Activated T-cell treated with anti-CD3 and anti-CD28 coated beads for 24 hours (primary cell): ENCODE data around the gene UAP1.
"Not testable (repeated sequence)": the region's sequence is repeated elsewhere in the genome, so short reads cannot be mapped to it uniquely, and the experiment has no call there.

Experiments used
- DNase-seq: peaks from one replicate; pipeline ENCODE4 v3.0.0-alpha.2; 2020; ENCODE audit warnings: low read depth

The UAP1 gene

DNA sequence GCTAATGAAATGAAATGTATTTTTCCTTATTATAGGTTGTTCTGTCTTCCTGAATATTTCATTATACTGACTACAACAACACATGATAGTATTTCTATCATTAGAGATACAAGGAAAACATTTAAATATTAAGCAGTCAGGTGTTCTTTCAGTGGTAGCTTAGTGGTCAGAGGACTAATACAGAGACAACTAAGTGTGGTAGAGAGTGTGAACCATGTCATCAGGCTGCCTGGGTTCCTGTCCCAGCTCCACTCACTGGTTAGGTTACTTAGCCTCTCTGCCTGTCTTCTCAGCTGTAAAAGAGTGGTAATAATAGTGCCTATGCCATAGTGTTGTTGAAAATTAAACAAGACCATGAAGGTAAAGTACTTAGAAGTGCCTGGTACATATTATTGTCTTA is 3.9 kb downstream of the UAP1 start:
- no peak for DNase-seq

DNA sequence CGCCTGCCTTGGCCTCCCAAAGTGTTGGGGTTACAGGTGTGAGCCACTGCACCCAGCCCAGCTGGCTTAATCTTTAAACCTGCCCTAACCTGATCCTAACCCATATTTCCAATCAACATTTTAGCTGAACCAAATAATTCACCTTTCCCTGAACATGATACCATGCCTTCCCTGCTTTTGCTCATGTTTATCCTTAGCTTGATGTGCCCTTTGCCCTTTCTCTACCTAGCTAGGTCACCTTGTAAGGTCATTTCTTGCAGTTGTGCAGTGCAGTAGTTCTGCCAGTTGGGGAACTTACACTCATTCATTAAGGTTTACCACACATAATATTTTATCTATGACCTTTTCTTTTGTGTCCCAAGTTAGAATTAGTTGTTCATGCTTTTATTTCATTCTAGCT is 5.3 kb downstream of the UAP1 start:
- DNase-seq = no peak

DNA sequence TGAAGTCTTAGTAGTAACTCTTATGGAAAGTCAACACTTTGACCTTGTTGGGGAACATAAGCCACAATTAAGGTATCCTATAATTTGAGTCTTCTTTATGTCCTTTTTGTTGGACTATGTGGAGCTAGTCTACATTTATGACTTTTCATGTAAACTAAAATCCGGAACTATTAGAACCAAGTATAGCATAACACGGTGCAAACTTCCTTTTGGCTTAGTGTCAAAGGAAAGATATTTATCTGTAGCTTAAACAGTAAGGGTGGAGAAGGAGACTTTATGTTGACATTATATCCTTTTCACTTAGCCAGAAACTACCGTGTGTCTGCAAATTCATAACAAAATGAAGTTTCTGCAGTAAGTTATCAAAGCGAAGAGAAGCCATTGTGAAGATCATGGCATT is 7.3 kb downstream of the UAP1 start:
- no peak for DNase-seq

DNA sequence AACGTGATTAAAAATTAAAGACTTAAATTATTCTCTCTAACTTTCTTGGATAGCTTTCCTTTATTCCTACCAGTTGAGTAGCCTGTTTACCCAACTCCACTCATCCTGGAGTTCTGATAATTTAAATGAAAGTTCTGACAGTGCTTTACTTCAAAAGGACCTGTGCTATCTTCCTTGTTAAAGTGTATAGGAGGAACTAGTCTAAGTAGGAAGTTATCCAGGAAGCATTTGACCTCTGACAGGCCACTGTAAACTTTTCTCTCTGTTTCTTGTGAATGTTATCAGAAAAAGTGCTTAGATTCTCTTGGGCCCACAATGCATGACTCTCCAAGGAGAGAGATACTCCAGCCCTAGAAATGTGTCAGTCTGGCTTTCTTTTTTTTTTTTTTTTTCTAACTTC is 9.2 kb downstream of the UAP1 start:
- no peak for DNase-seq

DNA sequence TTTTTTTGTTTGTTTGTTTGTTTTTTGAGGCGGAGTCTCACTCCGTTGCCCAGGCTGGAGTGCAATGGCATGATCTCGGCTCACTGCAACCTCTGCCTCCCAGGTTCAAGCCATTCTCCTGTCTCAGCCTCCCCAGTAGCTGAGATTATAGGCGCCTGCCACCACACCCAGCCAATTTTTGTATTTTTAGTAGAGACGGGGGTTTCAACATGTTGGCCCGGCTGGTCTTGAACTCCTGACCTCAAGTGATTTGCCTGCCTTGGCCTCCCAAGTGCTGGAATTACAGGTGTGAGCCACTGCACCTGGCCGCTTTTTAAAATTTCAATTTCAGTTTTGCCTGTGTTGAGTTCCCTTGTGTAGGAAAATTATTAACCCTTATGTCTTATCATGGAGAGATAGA is 9.6 kb downstream of the UAP1 start:
- DNase-seq = not testable (repeated sequence)

DNA sequence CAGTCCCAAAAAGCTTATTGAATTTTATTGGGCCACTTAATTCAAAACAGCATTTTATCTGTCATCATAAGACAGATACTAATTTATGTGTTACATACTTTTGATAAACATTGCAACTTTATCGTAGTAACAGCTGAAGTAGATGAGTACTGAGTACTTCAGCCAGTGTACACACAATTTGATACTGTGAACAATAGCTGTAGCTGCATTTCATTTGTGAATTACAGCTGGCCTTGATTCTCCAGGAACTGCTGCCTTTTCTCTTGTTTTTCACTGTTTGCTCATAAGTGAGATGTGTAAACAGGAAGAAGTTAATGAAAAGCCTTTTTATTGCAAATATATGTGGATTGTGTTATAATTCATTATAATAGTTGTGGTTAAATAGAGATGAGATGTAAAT is 10.2 kb downstream of the UAP1 start:
- DNase-seq = no peak

DNA sequence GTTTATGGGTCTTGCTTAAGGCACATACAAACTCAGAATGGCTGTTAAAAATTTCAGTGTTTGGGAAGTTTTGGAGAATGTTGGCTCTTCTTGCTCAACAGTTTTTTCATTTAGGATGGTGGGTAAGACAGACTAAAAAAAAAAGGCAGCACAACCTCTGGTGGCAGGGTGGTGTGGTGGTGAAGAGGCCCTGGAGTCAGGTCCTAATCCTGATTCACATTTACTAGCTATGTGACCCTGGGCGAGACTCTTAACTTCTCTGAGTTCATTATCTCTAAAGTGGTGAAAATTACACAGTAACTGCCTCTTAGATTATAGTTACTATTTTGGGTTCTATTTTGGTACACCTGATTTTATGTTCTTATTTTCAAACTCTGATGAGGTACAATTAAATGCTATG is 11.6 kb downstream of the UAP1 start:
- DNase-seq = no peak

DNA sequence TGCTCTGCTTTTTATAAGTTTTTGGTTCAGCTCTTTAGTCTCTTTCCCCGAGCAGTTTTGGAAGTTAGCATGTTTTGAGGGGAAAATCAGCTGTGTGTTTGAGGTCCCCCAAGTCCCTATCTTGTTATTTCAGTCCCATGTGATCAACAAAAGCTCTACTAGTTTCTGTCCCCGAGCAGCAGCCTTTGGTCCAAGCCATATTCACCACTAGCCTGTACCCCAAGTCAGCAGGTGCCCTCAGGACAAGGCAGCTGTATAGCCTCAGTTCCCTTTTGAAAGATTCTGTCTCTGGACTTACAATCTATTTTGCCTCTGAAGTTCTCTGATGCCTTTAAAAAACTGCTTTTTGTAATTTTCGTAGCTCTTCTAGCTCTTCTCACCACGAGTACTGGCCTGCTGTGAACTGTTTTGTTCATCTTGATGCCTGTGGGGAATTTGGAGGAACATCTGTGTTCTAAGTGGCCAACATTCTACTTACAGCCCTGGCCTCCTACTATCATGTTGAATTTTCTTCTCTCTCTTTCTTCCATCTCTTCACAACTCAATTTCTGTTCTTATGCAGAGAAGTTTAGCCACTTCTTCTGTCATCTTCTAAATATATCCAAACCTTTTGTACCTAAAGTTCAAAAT is 16.7 kb downstream of the UAP1 start:
- no peak for DNase-seq

DNA sequence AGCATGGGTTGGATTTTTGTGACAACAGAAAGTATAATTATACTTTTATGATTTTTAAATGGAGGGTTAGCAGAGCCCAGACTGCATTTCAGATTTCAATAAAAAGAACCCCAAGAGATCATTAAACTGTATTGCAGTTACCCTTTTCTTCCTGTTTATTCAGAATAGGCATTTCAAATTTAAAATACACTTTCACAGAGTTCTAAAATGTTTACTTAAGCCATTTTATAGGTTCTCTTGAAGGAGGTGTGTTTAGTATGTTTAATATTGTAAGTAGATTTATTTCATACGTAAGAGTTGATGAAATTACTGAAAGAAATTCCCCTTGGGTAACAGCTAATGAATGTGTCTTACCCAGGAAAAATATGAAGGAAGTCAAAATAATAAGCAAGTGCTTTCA is 17.4 kb downstream of the UAP1 start:
- no peak for DNase-seq

DNA sequence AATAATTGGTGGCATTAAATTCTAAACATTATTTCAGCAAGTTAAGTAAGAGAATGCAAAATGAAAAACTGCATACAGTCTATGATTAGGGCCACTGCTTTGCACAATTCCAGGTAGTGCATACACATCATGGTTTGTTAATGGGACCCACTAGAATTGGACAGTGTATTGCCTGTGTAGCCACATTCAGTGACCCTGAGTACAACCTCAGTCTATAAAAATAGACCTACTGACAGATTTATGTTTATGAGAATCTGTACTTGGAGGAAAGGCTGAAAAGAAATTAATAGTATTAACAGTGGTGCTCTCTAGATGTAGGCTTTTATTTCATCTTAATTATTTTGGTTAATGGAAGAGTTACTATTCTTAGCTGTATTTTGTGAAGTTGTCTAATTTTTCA is 18.8 kb downstream of the UAP1 start:
- DNase-seq = no peak

DNA sequence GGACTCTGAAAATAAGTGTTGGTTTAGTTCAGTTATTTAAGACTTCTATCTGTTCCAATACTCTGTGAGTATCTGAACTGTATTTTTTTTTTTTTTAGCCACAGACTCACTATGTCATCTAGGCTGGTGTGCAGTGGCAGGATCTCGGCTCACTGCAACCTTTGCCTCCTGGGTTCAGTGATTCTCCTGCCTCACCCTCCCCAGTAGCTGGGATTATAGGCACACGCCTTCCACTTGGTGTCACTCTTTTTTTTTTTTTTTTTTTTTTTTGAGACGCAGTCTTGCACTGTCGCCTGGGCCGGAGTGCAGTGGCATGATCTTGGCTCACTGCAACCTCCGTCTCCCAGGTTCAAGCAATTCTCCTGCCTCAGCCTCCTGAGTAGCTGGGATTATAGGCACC is 21.4 kb downstream of the UAP1 start:
- not testable (repeated sequence) for DNase-seq

DNA sequence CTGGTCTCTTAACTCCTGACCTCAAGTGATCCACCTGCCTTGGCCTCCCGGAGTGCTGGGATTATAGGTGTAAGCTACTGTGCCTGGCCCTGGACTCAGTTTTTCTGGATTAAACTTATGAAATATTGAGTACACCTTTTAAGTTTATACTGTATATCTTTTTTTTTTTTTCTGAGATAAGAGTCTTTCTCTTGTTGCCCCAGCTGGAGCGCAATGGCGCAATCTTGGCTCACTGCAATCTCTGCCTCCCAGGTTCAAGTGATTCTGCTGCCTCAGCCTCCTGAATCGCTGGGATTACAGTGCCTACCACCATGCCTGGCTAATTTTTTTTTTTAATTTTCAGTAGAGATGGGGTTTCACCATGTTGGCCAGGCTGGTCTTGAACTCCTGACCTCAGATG is 23.6 kb downstream of the UAP1 start:
- not testable (repeated sequence) for DNase-seq

DNA sequence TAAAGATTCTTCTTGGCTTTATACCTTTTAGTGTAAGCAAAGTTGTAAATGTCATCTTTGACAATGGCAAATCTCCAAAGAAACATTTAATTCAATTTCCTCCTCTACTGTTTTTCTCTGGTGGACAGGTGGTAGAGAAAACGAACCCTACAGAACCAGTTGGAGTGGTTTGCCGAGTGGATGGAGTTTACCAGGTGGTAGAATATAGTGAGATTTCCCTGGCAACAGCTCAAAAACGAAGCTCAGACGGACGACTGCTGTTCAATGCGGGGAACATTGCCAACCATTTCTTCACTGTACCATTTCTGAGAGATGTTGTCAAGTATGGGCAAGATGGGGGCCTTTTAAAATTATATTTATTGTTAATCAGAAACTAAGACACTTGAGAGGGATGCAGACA is 25.8 kb downstream of the UAP1 start:
- DNase-seq = no peak

DNA sequence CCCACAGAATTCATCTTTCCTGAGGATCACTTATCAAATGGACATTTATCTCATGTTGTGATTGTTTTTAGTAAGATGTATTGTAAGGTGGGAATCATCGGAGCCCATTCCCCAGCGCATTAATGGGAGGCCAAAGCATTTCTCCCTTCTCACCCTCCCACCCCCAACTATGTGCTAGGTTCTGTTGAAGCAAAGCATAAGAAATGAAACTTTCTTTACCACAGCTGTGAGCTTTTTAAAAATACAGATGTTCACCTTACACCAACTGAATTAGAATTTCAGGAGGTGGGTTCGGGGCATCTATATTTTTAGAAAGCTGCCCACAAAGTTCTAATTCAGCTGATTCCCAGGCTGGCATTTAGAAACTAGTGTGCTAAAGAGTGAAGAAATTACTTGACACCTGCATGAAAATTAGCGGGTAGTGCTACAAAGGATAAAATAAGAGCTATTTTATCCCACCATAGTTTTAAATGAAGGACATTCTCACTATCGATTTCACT is 26.3 kb downstream of the UAP1 start:
- DNase-seq = no peak

DNA sequence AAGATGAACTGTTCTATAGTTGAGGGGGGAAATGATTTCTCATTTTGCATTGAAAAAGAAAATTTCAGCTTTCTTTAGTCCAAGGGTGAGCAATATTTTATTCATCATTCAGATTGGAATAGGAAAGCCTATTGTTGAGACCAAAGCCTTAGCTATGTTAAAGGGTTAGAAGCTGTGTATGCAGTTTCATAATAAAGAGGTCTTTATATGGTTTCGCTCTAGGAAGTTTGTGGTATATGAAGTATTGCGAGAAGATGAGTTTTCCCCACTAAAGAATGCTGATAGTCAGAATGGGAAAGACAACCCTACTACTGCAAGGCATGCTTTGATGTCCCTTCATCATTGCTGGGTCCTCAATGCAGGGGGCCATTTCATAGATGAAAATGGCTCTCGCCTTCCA is 28.6 kb downstream of the UAP1 start:
- DNase-seq = no peak

DNA sequence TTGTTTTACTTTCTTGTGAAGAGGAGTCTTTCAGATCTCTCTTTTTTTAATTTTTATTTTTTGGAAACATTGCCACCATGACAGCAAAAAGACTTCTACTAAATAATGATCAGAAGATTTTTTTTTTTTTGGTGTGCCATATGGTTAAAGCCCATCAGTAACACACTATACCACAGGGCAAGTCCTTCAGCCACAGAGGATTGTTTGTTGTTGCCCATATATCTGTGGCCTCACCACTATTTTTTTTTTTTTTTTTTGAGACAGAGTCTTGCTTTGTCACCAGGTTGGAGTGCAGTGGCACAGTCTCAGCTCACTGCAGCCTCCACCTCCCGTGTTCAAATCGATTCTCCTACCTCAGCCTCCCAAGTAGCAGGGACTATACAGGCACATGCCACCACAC is 29.2 kb downstream of the UAP1 start:
- DNase-seq = no peak

DNA sequence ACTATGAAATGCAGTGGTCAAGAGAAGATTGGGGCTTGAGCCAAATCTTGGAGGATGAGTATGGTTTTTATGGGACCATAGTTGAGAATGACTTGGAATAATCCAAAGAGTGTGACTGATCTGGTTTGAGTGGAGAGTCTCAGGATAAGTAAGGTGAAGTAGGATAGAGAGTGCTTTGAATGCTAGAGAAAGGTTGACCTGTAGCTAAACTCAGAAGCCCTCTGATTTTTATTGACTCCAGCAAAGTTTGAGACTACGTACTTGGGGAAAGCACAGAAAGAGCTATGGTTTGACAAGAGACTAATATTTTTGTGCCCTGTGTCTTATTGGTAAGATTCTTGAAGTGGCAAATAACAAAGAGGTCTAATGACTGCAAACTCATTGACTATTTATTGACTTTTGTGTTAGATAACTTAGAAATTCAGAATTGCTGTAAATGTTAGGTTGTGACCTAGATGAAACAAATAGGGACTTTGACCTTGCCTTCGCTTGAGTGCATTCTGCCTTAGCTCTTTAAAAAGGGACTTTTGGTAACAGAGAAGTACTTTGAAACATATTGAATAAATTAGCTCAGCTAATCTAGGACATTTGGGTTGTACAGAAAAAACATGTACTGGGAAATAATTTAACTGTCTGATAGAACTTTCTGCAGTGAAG is 35.1 kb downstream of the UAP1 start:
- no peak for DNase-seq

DNA sequence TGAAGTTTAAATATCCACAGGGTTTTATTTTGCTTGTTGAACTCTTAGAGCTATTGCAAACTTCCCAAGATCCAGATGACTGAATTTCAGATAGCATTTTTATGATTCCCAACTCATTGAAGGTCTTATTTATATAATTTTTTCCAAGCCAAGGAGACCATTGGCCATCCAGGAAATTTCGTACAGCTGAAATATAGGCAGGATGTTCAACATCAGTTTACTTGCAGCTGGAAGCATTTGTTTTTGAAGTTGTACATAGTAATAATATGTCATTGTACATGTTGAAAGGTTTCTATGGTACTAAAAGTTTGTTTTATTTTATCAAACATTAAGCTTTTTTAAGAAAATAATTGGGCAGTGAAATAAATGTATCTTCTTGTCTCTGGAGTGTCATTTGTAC is 37.9 kb downstream of the UAP1 start:
- no peak for DNase-seq

DNA sequence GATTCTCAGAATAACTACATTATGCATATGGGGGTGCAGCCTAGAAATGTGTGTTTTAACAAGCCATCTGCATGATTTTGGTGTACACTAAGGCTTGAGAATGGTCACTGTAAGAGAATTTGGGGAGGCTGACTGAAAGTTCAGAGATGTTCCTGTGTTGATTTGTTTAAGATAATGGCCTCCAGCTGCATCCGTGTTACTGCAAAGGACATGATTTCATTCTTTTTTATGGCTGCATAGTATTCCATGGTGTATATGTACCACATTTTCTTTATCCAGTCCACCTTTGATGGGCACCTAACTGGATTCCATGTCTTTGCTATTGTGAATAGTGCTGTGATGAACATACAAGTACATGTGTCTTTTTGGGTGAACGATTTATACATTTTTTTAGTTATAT is 41.6 kb downstream of the UAP1 start:
- not testable (repeated sequence) for DNase-seq

DNA sequence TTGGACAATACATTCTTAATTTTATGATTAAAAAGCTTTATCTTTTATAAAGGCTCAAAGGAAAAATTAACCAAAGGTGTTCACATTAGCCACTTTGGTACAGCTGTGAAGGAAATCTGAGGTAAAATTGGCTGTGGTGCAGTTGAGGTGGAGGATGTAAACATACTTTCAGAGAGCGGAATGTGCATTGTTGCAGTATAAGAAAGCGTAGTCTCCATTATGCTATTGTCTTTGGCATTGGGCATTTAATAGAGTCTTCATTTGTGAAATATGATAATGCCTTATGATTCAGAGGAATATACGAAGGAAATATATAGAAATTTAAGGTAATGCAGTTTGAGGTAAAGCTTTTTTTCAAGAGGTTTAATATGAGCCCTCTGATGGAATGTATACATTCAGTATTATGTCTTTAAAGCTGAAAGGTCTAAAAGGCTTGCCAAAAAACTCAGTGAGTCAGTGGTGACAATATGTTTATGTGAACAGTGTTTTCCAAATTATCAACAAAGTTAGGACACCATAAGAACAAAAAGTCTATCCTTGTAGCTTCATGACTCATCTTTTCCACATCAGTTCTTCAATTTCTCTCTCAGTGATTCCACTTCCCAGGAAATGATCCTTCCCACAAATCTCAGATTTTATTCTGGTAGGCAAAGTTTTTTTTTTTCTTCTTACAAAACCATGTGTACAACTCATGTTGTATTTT is 43.9 kb downstream of the UAP1 start:
- DNase-seq = no peak

DNA sequence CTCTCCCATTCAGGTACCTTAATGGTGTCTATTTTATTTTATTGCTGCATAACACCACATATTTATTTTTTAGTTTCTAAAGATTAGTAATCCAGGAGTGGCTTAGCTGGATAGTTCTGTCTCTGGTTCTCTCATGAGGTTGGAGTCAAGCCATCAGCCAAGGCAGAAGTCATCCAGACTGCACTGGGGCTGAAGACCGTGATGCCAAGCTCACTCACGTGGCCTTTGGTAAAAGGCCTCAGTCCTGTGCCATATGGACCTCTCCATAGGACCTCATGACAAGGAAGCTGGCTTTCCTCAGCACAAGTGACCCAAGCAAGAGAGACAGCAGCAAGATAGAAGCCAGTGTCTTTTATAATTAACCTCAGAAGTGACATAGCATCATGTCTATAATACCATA is 47.8 kb downstream of the UAP1 start:
- DNase-seq = no peak

DNA sequence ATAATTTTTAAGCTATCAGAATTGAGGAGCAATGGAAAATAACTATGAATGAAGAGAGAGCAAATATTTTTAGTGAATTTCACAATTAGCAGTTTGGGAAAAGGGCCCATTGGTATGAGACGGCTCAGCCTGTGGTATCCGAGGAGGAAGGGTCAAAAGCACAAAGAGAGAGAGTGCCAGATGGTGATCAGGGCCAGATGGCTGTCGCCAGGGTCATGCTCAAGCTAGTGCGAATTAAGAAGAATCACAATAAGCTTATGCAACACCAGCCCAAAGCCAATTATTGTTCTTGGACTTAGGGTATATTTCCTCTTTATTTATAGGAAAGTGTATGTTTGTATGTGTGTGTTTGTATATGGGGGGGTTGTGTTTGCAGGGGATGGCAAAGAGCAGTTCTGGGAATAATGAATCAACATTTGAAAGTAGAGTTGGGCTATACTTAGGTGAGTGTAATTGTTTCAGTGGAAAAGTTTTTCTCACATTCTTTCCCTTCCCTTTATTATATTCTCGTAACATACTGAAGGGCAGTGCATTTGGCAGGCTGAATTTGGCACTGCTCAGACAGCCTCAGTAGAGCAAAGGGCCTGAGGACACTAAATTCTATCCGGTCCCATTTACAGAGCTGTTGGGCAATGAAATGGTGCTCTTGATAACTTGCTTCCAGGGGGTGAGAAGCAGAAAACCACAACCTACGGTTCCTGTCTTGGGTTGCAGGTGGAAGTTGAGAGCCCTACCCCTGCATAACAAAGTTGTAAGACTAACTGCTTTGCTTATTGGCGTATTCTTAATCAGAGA is 51.3 kb downstream of the UAP1 start:
- no peak for DNase-seq

DNA sequence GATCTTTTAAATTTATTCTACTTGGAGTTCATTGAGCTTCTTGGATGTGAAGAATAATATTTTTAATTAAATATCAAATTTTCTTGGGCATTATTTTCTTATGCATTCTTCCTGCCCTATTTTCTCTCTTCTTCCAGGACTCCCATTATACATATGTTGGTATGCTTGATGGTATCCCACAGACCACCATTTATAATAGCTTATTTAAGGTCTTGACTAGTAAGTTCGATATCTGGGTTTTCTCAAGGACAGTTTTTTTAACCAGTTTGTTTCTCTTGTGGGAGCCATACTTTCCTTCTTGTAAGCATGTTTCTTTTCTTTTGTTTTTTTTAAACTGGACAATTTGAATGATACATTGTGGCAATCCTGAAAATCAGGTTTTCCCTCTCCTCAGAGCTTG is 55.3 kb downstream of the UAP1 start:
- no peak for DNase-seq
